ENCODE results near the gene GCLM.
"Not testable (repeated sequence)": the region's sequence is repeated elsewhere in the genome, so short reads cannot be mapped to it uniquely, and the experiment has no call there.

Gene GCLM

DNA sequence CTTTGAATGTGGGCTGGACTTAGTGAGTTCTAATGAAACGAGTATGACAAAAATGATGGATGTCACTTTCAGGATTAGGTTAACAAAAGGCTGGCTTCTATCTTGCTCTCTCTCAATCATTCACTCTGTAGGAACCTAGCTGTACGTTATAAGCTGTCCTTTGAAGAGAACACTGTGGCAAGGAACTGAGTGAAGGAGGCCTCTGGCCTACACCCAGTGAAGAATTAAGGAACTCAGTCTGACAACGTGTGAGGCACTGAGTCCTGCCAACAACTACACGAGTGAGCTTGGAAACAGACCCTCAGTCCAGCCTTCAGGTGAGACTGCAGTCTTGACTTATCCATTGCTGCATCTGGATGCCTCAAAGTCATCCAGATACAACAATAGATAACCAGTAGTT, 27.0 kb downstream of the GCLM start:
- no peak for DNase-seq

DNA sequence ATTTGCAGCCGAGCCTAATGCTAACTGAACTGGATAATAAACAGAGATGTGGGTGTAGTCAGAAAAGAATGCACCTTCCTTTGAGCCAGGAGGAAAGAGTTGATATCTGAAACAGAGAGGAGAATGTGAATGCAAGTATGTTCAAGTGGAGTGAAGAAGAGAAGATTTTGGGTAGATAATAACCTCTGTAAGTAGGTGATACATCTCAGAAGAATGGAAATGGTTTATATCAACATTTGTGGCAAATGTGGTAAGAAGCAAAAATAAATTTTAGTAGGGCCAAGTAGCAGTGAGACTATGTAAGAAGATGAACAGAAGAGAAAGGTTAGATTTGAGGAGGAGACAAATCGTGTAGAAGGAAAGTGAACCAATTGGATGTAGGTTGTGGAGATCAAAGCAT, 28.5 kb downstream of the GCLM start:
- no peak for DNase-seq

DNA sequence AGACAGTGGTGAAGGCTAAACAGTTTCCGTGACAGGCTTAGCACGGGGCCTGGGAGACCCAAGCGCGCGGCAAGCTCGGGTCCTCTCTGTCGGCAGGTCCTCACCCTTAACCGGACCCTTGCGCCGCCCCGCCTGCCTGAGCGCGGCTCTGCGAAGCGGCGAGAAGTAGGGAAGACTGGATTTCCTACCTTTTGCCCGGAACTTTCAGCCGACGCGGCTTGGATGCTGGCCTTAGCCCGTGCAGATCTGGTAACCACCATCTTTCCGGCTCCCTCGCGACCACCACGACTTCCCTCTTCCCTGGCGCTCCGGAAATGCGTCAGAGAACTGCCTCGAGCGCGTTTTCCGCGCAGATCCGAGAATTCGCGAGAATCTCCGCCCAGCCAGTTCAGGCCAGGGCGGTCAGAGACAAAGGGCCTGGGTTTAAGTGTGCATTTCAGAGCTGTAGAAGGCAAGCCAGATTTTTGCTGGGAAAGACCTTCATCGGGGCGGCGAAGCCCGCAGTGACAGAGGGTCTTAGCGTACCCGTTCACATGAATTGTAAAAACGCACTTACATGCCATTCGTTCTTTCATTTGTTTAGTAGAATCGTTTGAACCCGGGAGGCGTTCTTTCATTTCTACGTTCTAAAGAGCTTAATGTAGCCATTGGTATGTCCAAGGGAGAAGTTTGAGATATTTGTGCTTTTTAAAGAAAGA, 30.2 kb downstream of the GCLM start, which contains the start of gene DNTTIP2:
TSS of gene DNTTIP2 (minus strand) at position 318 of the 698 bp plus-strand sequence. CDS start at position 260, 58 bp downstream.
- peak; percentile 90 for DNase-seq

DNA sequence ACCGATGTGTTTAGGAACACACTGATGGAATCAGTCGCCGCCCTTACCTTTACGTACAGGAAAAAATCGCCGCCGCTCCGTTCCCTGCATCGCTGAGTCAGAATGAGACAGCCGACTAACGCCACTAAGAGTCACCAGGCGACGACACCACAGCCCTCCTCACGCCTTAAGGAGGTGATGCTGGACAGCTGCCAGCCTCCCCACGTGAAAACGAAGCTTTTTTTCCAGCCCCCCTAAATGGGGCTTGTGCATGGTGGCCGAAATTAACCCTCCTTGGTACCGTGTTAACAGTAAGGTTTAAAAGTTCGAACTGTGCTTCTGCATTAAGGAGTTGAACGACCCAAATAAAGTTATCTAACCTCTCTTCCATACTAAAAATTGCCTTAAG, 30.7 kb downstream of the GCLM start:
- DNase-seq = peak; percentile 69

DNA sequence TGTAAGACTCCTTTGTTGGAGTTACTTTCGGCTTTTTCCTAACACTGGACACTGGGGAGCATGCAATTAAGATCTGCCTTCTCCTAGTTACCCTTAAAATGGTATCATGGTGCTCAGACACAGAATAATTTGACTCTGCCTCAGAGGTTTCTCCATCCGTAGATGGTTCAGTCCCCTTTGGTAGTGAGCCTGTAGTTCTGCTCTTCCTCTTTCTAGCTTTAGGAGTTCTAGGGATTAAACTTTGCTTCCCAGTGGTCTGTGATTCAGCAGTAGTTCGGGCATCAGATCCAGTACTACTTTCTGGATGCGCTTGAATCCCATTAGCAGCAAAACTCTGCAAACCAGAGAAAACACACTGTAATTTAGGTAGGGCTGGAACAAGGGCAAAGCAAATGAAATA, 31.7 kb downstream of the GCLM start:
- DNase-seq = no peak

DNA sequence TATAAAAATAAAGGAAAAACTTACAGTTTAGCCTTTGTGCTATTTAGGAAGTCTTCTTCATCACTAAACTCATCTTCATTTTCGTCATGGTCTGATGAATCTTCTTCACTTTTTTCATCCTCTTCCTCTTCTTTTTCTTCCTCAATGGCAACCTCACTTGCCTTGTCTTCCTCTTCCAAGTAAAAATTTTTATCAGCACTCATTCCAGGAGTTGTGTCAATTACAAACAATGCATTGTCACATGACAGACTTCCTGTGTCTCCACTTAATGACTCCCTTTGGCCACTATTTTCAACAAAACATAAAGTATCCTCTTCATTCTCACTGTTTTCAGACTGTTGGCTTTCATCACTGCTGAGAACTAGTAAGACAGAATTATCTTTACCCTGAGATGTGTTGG, 33.0 kb downstream of the GCLM start:
- DNase-seq = no peak

DNA sequence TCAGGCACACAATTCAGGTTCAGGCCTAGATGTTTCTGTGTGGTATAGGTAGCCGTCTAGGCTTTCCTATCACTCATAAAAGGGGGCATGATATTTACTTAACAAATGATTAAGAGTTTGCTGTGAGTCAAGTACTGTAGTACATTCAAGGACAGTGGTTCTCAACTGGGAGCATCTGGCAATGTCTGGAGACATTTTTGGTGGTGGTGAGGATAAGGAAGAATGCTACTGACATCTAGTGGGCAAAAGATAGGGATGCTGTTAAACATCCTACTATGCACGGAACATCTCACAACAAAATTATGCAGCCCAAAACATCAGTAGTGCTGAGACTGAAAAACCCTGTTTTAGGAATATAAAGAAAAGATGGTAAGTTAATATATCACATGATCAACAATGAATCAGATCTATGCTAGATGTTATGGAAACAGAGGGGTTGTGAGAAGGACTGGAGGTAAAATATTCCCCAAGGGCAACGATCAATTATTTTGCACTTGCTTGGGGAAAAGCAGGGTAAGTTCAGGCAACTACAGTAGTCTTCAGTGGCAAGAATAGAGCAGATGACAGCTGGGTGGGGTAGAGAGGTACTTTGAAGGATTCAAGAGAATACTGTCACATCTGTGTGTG, 35.1 kb downstream of the GCLM start:
- DNase-seq = no peak

DNA sequence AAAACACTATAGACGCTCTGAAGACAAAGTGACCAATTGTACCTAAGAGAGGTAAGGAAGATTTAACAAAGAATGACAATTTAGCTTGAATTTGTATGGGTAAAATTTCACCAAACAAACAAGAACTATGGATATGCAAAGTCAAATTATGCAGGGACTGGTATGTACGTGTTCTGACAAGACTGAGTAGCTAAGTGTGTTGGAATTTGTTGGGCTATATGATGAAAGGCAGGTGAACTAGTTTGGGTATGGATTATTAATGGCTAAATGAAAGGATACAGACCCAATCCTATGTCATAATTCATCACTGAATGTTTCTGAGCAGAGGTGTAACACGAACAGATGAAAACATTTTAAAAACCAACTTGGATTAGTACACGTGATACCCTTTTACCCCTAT, 37.9 kb downstream of the GCLM start:
- no peak for DNase-seq

DNA sequence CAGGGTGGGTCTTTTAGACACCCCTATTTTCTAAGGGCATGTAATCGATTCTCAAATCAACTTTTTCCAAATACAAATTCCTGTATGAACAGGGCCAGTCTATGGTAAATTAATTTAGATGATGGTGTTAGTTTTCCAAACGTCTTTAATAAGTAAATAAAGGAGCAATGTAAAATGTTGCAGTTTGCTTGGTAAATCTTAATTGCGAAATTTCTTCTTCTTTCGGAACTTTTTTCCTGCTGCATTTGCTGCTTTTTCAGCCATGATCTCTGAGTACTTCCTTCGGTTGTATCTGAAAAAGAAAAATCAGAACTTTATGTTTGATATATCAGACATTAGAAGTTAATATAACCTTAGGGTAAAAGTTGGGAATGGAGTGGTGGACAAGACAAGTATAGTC, 39.6 kb downstream of the GCLM start:
- DNase-seq = no peak

DNA sequence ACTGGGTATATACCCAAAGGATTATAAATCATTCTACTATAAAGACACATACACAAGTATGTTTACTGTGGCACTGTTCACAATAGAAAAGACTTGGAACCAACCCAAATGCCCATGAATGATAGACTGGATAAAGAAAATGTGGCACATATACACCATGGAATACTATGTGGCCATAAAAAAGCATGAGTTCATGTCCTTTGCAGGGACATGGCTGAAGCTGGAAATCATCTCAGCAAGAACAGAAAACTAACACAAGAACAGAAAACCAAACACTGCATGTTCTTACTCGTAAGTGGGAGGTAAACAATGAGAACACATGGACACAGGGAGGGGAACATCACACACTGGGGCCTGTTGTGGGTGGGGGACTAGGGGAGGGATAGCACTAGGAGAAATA, 40.7 kb downstream of the GCLM start:
- not testable (repeated sequence) for DNase-seq

DNA sequence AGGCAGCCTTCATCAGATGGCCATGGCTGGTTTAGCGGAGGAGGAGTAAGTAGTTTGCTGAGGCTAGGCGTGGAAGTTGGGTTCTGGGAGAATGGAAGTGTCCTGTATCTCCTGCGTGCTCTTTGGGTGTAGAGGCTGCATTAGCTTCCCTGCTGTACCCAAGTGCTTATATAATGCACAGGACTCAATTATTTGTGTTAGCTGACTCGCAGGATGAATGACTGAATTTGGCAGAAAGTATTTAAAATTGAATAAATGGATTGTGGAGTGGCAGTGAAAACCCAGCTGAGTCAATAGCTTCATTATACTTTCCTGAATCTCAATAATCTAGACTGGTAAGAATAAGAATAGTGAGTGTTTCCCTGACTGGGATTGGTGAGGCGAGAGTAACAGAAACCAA, 44.0 kb downstream of the GCLM start:
- DNase-seq = no peak

DNA sequence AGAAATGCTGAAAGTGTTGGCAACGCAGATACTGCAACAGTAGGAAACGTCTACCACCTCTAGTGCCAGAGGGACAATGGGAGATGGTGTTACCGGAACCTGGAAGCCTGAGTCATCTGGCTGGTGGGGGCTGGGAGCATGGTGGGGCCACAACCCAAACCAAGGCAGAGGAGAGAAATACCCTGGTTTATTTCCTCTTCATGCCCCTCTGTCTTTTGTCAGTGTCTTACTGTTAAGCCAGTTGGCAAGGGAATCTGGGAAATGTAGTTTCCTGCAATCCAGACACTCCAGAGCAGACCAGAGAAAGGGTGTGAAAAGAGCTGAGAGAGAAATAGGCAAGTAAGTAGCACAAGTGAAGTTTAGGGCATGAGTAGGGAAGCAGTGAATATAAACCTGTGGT, 45.1 kb downstream of the GCLM start:
- no peak for DNase-seq

DNA sequence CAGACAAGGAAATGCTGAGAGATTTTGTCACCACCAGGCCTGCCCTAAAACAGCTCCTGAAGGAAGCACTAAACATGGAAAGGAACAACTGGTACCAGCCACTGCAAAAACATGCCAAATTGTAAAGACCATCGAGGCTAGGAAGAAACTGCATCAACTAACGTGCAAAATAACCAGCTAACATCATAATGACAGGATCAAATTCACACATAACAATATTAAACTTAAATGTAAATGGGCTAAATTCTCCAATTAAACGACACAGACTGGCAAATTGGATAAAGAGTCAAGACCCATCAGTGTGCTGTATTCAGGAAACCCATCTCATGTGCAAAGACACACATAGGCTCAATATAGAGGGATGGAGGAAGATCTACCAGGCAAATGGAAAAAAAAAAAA, 51.6 kb downstream of the GCLM start:
- DNase-seq = not testable (repeated sequence)

DNA sequence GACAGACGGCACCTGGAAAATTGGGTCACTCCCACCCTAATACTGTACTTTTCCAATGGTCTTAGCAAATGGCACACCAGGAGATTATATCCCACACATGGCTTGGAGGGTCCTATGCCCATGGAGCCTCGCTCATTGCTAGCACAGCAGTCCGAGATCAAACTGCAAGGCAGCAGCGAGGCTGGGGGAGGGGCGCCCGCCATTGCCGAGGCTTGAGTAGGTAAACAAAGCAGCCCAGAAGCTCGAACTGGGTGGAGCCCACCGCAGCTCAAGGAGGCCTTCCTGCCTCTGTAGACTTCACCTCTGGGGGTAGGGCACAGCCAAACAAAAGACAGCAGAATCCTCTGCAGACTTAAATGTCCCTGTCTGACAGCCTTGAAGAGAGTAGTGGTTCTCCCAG, 53.2 kb downstream of the GCLM start:
- not testable (repeated sequence) for DNase-seq

DNA sequence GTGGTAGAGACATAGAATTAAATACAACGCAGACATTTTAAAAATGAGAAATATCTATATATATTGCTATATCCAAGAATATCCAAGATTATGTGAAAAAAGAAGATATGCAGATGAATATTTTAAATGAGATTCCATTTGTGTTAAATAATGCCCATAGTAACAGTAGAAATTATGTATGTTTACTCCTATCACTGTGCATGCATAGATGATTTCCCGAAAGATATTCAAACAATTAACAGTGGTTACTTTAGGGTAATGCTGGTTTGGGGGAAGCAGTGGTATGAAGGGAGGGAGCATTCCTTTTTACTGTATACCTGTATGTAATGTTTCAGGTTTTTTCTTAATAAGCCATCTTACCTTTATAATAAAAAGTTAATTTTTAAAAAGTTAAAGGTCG, 55.3 kb downstream of the GCLM start:
- DNase-seq = no peak

DNA sequence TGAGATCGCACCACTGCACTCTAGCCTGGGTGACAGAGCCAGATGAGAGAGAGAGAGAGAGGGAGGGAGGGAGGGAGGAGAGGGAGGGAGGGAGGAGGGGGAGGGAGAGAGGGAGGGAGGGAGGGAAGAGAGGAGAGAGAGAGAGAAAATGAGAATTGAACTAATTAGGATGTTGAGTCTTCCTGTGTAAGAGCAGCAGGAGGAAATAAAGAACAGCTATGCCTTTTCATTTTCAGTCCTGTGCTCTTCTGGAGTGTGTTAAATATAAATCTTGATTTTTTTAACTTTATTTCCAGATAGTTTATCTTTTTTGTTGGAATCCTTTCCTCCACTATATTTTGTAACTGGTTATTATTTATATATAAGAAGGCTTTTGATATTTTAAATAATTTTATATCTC, 57.4 kb downstream of the GCLM start:
- no peak for DNase-seq

DNA sequence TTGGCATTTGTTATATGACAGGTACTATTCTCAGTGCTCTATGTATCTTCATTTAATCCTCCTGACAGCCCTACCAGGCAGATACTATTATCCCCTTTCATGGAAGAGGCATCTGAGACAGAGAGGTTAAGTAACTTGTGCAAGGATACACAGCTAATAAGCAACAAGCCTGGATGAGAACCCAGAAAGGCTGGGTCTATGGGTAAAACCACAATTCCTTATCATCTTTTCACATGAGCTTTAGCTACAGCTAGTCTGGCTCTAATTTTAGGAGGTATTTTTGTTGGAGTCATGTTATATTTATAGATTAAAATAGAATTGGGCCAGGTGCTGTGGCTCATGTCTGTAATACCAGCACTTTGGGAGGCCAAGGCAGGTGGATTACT, 57.9 kb downstream of the GCLM start:
- DNase-seq = no peak

DNA sequence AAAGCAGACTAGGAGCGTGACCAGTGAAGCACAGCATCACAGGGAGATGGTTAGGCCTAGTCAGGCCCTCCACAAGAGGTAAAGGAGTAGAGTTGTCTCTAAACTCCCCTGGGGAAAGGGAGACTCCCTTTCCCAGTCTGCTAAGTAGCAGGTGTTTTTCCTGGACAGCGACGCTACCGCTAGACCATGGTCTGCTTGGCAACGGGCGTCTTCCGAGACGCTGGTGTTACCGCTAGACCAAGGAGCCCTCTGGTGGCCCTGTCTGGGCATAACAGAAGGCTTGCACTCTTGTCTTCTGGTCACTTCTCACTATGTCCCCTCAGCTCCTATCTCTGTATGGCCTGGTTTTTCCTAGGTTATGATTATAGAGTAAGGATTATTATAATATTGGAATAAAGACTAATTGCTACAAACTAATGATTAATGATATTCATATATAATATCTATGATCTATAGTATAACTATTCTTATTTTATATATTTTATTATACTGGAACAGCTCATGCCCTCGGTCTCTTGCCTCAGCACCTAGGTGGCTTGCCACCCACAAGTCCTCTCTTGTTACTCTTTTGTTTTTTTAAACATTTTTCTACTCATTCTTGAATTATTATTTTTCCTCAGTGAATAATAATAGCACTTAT, 58.4 kb downstream of the GCLM start:
- peak; percentile 66 for DNase-seq

DNA sequence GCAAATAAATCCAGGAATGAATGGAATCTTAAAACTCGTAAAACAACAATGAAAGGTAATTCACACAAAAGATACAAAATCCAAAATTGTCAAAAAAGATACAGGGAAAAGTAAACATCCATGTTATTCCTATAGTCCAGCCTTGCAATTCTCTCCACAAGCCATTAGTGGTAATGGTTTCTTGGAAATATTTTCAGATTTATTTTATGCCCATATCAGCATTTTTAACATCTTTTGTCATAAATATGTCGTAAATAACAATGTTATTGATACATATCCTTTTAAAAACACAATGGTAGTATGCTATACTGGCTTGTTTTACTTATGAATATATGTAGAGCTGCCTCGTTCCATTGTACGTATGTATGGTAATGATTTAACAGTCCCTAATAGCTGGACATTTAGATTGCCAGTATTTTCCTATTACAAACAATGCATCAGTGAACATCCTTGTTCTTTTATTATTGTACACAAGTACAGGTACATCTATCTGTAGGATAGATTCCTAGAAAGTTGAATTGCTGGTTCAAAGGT, 60.8 kb downstream of the GCLM start:
- DNase-seq = no peak

DNA sequence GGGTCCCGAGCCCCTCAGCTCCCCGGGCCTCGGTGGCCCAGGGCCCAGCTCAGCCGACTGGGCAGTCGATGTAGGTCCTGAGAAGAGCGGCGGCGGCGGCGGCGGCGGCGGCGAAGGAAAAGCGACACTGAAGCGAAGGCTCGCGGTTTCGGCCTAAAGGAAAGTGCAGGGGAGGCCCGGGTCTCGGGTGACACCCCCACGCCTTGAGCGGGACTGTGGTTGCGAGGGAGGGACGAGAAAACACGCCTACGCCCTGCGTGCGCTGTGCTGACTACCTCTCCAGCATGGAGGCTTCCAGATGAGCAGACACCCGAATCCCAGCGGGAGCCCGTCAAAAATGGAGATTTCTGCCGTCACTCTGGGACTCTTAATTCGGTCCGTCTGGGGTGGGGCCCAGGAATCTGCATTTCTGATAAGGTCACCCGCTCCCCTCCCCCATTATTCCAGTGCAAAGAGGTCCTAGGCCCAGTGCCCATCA, 61.4 kb downstream of the GCLM start:
- peak; percentile 69 for DNase-seq

DNA sequence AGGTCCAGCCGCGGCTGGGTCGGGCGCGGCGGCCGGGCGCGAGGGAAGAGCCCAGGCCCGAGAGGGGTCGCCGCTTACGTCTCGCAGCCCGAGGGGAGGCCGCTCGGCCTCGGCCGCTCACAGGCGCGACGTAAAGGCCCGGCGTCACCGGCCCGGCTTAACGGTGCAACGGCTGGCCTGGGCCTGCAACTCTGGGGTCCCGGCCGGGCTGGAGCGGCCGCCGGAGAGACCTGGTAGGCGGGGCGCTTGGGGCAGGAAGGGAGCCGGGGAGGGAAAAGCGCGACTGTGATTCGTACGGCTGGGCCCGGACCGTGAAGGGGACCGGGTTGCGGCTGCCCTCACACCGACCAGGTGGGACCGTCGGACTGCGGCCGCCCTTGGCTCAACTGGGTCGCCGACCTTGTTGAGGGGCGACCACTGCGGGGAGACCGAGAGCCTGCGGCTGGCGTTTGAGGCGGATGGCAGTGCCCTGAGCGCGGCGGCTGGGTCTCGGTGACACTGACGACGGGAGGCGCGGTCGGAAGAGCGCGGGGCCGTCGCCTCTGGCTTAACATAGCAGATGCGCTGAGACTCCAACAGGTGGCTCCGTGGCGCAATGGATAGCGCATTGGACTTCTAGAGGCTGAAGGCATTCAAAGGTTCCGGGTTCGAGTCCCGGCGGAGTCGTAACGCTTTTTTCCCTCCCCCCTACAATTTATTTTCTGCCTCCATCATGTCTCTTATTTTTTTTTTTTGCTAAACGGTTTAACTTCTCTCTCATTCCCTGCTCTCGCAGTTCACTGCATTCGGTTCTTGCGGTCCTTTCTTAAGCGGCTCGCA, 62.0 kb downstream of the GCLM start:
- peak; percentile 90 for DNase-seq

DNA sequence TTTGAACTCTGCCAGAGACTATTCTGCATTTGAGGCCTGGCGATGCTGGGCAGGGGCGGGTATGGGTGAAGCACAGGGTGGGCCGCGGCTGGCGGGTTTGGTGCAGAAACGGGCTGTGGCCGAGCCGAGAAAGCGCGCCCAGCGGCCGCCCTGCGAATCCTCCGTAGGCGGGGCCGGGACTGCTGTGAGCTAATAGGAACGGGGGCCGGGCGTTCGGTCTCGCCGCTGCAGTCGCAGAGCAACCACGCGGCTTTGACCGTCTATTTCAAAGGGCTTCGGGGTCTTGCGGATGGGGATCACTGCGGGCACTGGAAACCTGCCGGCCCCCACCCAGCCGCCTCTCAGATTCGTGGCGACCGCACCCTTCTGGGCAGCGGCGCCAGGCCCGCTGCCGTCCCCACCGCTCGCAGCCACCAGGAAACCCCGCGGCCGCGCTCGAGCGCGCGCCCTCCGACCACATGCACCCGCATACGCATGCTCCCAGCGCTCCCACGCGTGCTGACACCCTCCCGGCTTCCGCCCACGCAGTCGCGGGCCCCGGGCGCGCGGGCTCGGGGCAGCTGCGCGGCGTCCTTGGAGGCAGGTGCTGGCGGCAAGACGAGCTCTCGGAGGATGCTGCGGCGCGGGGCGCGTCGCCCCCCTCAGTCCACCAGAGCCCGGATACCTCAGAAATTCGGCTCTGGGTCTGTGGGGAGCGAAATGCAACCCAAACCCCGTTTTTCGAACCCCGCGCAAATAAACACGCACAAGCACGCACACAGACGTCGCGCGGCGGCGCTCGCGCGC, 62.8 kb downstream of the GCLM start:
- peak; percentile 83 for DNase-seq

Data from stimulated activated CD4-positive, alpha-beta T cell treated with anti-CD3 and anti-CD28 coated beads, Interleukin-4, amount 100 ng/mL, for 24 hours (primary cell).